HG02759 (cell line): ENCODE results near the gene LRRC28.
"Not testable (repeated sequence)": the region's sequence is repeated elsewhere in the genome, so short reads cannot be mapped to it uniquely, and the experiment has no call there.

Experiments used
- ATAC-seq: cut with Tn5 transposase; IDR thresholded peaks from one replicate; pipeline ENCODE4 v1.9.1; 2021; ENCODE audit warnings: mild to moderate bottlenecking, moderate library complexity; ENCODE audit not compliant: unreplicated experiment

Gene LRRC28

GRCh38 chr15:99250857-99251841 lies at the start of gene LRRC28:
Gene LRRC28, plus strand, starts transcription at chr15:99251481. Its CDS starts 4,477 bp downstream, at chr15:99255958.
- ATAC-seq = peak; percentile 93

- no peak for ATAC-seq
Measured at GRCh38 chr15:99202176-99202552, 49.1 kb upstream of the LRRC28 start.

GRCh38 chr15:99207672-99208071 lies 43.6 kb upstream of the LRRC28 start:
- ATAC-seq = no peak

GRCh38 chr15:99209326-99209725 lies 42.0 kb upstream of the LRRC28 start:
- no peak for ATAC-seq

DNA sequence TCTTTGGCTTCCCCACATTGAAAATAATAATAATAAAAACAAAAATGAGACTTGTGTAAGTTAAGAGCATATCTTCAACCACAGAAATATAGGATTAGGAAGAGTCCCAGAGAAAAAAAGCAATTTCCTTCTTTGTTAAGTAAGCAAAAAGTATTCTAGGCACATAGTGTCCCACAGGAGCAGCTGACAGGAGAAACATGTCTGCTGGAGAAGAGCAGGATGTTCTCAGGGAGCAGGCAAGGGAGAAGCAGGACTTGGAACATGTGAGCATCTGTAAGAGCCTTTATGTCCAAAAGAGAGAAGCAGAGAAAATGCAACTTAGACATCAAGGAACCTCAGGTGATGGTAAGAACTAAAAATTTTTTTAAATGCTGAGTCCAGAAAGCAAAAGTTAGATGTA lies 40.9 kb upstream of the LRRC28 start:
- ATAC-seq = no peak

GRCh38 chr15:99211926-99212325 lies 39.4 kb upstream of the LRRC28 start:
- ATAC-seq = no peak

- ATAC-seq = no peak
Measured at GRCh38 chr15:99212406-99212805, 38.9 kb upstream of the LRRC28 start.

- ATAC-seq = peak; percentile 58
Measured at GRCh38 chr15:99213187-99213811, 38.0 kb upstream of the LRRC28 start.

GRCh38 chr15:99224372-99225214 lies 26.7 kb upstream of the LRRC28 start:
- no peak for ATAC-seq

GRCh38 chr15:99226802-99227201 lies 24.5 kb upstream of the LRRC28 start:
- no peak for ATAC-seq

- ATAC-seq = no peak
Measured at GRCh38 chr15:99228120-99228770, 23.0 kb upstream of the LRRC28 start.

GRCh38 chr15:99230867-99231266 lies 20.4 kb upstream of the LRRC28 start:
- no peak for ATAC-seq

DNA sequence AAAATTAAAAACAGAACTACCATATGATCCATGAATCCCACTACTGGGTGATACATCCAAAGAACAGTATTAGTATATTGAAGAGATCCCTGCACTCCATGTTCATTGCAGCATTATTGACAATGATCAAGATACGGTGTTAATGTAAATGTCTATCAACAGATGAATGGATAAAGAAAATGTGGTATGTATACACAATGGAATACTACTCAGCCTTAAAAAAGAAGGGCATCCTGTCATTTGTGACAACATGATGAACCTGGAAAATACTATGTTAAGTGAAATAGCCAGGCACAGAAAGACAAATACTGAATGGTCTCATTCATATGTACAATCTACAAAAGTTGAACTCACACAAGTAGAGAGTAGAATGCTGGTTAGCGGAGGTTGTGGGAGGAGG lies 18.5 kb upstream of the LRRC28 start:
- no peak for ATAC-seq

DNA sequence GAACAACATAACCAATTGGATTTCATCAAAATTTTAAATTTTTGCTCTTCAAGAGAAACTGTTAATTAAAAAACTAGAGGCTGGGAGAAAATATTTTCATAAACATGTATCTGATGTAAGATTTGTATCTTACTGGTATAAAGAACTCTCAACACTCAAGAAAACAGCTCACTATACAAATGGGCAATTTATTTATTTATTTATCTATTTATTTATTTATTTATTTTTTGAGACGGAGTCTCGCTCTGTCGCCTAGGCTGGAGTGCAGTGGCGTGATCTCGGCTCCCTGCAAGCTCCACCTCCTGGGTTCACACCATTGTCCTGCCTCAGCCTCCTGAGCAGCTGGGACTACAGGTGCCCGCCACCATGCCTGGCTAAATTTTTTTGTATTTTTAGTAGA lies 17.1 kb upstream of the LRRC28 start:
- ATAC-seq = not testable (repeated sequence)

- ATAC-seq = no peak
Measured at GRCh38 chr15:99238849-99239248, 12.4 kb upstream of the LRRC28 start.

DNA sequence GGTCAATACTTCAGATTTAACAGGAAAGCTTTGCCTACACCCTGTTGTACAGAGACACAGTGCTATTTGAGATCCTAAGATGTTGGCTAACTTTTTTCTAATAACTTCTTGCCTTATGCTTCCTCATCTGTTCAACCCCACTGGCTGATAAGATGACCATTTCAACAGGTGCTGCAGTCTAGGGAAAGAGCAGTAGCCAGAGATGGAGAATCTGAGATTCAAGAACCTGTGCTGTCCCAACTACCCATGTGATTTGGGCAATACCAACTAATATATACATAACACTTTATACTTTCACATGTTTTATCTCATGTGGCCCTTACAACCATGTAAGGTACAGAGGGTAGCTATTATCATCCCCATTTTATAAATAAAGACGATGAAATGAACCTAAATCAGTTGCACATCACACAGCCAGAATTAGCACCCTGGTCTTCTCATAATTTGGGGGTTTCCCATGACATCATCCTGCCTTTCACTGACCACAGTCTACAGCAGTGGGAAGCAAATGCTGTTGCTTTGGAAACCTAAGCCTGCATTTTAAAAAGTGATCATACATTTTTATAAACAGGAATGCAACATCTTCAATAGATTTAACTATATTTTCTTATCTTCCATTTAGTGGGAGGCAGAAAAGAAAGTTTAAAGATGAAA lies 11.6 kb upstream of the LRRC28 start:
- ATAC-seq = peak; percentile 96

DNA sequence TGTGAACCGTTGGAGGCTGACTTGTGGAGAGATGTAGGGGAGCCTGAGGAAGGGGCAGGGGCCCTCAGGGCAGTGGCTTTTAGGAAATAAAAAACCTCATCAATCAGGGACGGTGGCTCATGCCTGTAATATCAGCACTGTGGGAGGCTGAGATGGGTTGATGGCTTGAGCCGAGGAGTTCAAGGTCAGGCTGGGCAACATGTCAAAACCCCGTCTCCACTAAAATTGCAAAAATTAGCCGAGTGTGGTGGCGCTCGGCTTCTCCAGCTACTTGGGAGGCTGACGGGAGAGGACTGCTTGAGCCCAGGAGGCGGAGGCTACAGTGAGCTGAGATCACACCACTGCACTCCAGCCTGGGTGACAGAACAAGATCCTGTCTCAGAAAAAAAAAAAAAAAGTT lies 9.5 kb upstream of the LRRC28 start:
- no peak for ATAC-seq

- ATAC-seq = no peak
Measured at GRCh38 chr15:99244306-99244705, 7.0 kb upstream of the LRRC28 start.

DNA sequence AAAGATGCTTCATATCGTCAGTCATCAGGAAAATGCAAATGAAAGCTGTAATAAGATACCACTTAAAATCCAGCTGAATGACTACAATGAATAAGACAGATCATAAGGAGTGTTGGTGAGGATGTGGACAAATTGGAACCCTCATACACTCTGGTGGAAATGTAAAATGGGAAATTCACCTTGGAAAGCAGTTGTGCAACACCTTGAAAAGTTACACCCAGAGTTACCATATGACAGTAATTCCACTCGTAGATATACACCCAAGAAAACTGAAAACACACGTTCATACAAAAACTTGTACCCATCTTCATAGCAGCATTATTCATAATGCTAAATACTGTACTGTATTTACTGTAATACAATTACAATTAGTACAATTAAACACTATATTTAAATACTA lies 4.2 kb upstream of the LRRC28 start:
- ATAC-seq = no peak

GRCh38 chr15:99248000-99248715 lies 3.1 kb upstream of the LRRC28 start:
- no peak for ATAC-seq
